COLO668 (cell line): ENCODE measurements around the gene PPHLN1.
"Not testable (repeated sequence)": the region's sequence is repeated elsewhere in the genome, so short reads cannot be mapped to it uniquely, and the experiment has no call there.

ENCODE experiments used
- DNase-seq: peaks from one replicate; lab custom pipeline; 2025; ENCODE audit not compliant: unreplicated experiment; lab: John Stamatoyannopoulos, UW

Gene PPHLN1

DNA sequence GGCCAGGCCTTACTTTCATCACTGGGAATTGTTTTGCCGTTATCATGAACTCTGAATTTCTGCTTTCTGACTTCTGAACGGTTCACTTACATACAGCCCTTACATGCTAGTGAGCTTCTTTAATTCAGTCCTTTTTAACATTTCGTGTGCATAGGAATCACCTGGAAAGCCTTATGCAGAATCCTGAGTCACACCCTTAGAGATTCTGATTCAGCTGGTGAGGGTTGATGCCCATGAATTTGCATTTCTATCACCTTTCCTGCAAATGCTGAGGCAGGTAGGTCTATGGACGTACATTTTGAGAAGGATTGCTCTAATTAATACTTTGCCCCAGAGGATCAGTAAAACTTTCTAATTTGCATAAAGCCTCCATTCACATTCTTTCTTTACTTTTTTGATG, 44.0 kb downstream of the PPHLN1 start:
- no peak for DNase-seq

DNA sequence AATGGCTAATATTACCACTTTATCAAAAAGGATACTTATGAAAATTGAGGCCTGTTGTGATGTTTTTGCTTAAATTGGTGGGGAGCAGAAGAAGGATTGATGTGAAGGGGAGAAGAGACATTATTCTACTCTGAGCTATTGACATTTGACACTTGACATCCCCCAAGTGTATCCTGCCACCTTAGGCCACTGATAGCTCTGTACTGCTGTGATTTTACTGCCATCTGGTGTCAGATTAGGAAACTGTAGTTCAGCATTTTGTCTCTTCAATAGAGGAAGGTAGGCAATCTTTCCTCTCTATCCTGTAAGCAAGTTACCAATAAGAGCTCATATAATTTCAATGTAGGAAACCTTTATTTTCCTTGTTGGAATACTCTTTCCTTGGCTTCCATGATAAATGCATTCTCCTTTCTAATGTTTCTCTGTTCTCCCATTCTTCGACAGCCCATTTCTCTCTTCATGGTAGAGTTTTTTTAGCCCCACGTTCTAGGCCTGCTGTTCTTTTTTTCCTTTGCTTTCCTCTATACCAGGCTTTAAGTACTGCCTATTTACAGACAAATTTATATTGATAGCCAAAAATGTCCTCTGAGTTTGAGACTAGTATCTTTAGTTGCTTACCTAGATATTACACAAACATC, 46.3 kb downstream of the PPHLN1 start:
- peak; percentile 27 for DNase-seq

DNA sequence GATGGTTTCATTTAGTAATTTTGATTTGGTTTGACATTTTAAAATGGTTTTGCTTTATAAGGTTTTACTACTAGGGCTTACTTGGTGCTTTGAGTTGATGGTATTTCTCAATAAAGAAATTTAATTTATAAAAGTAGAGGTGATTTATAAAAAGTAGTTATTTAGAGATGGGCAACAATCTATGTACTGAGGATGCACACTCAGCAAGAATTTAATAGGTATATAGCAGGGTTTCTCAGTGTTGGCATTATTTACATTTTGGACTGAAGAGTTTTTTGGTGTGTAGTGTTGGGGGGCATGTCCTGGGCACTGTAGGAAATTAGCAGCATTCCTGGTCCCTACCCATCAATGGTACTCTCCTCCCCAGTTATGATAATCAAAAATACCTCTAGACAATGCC, 47.7 kb downstream of the PPHLN1 start:
- DNase-seq: no peak

DNA sequence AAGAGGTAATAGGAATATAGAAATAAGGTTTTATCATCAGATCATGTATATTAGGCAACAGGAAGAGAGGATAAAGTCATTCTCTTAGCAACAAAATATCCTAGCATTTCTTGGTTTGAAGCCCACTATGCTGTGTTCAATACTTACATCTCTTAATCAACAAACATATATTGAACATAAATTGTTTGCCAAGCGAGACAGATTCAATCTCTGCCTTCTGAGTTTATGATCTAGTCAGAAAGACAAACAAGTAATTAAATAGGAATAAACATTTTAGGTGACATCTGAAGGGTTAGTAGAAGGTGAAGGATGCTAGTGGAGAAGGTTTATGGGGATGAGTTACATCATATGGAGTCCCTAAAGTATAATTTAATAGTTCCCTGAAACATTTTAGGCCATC, 54.8 kb downstream of the PPHLN1 start:
- DNase-seq: no peak

DNA sequence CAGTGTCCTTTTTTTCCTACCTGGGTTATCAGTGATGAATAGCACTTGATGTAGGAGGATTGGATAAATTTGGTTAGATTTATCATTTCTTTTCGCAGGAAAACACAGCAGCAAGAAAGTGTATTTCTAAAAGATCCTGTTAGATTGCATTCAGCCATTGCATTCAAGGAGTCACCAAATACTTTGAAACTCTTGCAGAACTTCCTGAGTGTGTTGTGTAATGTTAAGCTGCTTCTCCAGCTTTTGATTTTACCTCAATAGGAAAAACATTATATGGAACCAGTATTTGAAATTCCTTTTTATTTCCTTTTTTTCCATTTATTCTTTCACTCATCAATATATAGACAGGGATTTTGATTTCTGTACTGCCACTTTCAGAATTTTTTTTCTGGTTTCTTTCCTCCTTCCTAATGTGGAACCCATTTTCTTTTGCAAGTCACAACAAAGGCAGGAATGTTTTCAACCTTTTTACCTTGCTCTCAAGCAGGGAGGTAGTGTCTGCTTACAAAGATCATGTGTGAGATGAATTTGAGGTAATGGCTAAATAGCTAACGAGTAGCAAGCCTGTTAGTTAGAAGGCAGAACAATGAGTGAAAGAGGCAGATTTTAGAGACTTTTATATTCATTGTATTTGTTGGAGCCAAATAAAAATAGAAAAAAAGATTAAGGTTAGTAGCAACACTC, 56.2 kb downstream of the PPHLN1 start:
- DNase-seq: no peak

DNA sequence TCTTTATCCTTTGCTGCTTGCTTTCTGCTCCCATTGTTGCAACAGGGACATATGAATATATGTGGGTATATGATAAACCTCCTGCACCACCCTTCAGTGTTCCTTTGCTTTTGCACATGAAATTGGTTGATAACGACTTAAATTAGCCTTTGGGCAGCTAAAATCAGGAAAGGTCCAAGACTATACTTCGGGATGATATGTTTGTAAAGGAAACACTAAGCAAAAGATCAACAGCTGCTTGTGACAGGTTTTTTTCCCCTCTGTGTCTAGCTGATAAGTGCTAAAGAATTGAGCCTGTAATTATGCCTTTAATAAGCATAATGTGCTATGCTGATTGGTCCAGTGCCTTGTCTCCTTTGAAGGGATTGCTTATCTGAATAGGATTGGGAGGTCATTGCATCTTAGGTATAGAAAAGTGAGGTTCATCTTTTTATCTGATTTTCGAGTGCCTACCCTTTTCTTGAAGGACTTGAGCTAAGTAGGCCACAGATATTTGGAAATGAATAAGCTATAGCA, 59.4 kb downstream of the PPHLN1 start:
- no peak for DNase-seq

DNA sequence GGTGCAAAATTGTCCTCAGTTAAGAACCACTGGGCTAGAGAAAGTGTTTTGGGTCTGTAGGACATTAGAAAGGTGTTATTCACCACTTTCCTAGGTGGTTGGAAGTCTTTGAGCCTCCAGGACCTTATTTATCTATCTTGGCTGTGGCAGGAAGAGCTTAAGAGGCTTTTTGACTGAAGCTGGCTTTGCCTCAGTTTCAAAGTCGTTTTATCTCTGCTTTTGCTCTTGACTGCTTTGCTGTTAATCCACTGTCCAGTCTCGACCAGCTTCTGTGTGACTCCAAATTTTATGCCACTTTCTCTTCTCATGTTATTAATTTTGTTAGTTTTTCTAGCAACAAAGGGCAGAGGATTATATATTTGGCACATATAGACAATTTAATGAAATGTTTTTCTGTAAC, 60.3 kb downstream of the PPHLN1 start:
- DNase-seq: no peak

DNA sequence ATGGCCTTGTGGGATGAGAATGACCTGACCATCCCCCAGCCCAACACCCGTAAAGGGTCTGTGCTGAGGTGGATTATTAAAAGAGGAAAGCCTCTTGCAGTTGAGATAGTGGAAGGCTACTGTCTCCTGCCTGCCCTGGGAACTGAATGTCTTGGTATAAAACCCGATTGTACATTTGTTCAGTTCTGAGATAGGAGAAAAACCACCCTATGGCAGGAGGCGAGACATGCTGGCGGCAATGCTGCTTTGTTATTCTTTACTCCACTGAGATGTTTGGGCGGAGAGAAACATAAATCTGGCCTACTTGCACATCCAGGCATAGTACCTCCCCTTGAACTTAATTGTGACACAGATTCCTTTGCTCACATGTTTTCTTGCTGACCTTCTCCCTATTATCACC, 62.1 kb downstream of the PPHLN1 start:
- DNase-seq: not testable (repeated sequence)

DNA sequence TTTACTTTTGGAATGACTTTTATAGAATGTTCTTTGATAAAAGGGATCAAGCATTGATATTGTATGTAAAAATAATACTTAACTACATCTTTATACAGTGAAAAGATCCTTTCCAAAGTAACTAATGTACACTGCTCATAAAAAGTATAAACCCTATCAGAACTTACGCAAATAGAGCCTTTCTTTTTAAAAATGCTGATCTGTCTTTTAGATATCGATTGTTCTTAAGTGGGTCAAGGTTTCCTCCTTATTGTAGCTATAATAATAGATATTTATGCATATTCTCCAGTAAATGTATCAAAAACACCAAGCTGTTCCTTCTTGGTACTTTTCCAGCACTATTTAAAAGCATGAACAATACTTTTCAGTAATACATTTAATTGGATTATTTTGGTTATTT, 68.5 kb downstream of the PPHLN1 start:
- DNase-seq: no peak

DNA sequence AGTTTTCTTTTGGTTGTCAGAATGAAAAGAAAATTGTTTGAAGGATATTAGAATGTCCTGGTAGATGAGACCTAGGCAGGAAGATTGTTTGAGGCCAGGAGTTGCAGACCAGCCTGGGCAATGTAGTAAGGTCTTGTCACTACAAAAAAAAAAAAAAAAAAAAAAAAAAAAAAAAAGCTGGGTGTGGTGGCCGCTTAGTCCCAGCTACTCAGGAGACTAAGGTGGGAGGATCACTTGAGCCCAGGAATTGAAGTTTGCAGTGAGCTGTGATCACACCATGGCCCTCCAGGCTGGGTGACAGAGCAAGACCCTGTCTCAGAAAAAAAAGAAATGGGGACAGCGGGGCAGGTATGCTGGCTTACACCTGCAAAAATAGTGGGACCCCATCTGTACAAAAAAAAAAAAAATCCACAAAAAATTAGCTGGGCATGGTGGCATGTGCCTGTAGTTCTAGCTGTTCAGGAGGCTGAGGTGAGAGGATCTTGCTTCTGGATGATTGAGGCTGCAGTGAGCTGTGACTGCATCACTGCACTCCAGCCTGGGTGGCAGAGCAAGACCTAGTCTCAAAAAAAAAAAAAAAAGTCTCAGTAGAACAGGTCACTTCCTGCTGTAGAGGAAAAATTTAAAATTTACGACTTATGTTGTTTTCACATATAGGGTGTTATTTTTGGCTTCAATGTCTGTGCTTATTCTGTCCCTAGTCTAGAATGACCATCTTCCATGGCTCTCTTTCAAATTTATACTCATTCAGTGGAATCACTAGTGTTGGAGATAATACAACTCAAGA, 70.7 kb downstream of the PPHLN1 start:
- no peak for DNase-seq

DNA sequence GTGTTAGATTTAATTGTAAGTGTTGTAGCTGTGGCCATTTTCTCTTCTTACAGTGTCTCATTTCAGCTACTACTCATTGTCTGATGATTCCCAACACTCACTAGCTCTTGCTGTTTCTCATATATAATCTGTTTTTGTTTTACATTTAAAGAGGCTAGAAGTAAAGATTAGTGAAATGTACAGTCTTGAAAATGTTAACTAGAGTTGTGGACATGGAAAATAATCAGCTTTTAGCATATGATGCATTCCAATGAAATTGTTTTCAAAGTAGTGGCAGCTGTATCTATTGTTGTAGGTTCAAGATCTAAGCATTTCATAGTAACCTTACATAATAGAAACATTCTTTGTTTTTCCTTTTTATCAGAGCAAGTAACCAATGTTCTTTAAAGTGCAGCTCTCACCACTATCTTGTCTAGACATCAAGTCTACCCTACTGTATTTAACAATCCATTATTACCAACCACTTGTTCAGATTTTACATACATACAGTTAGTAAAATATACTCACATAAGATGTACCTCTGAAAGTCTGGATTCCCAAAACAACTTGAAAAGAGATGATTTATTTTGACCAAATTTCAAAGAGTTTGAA, 76.9 kb downstream of the PPHLN1 start:
- DNase-seq: no peak

DNA sequence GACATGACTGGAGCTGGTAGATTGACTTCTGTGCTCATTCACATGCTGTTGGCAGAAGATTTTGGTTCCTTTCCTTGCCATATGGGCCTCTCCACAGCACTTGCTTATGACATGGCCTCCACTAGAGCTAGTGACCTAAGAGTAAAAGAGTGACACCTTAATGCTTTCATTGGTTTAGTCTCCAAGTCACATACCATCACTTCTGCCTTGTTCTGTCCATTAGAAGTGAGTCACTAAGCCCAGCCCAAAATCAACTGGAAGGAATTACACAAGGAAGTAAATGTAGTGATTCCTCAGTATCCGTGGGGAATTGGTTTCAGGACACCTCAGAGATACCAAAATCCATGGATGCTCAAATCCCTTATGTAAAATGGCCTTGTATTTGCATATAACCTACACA, 81.3 kb downstream of the PPHLN1 start:
- no peak for DNase-seq

DNA sequence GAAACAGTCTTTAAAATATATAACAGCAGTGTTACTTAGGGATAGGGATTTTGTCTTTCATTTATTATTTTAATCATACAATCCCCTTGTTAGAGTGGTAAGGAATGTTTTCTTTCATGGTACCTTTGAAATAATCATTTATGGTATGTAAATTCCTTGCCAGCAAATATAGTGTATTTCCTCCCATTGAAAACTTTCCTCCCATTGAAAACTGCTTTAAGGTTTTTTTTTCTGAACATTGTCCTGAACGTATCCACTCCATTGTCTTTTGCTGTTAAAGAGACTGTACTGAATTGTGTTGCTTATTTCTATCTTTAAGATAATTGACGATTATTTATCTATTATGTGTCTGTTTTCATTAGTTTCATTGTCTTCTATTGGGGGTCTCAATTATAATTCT, 83.5 kb downstream of the PPHLN1 start:
- DNase-seq: no peak

DNA sequence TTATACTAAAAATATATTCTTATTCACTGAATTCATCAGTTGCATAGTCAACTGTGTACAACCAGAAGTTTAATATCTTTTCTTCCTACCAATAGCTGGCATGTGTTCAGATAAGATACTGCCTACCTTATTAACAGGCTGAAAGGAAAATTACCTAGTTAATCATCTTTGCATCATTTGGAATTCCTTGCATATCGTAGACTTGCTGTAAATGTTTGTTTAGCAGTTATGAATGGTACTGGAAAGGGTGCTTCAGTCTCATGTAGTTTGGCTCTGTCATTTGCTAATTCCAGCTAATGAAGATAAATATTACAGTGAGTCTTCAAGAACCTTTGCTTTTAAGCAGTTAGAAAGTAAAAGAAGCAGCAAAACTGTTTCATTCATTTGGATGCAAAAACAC, 84.4 kb downstream of the PPHLN1 start:
- DNase-seq: no peak

DNA sequence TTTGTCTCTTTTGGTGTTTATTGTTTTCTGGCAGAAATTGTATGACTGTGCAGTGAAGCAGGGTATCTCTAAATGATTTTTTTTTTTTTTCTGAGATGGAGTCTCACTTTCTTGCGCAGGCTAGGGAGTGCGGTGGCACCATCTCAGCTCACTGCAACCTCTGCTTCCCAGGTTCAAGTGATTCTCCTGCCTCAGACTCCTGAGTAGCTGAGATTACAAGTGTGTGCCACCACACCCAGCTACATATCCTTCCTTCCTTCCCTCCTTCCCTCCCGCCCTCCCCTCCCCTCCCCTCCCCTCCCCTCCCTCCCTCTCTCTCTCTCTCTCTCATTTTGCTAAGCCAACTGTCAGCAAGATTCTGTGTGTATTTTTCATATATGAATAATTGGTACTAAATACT, 94.4 kb downstream of the PPHLN1 start:
- DNase-seq: no peak

DNA sequence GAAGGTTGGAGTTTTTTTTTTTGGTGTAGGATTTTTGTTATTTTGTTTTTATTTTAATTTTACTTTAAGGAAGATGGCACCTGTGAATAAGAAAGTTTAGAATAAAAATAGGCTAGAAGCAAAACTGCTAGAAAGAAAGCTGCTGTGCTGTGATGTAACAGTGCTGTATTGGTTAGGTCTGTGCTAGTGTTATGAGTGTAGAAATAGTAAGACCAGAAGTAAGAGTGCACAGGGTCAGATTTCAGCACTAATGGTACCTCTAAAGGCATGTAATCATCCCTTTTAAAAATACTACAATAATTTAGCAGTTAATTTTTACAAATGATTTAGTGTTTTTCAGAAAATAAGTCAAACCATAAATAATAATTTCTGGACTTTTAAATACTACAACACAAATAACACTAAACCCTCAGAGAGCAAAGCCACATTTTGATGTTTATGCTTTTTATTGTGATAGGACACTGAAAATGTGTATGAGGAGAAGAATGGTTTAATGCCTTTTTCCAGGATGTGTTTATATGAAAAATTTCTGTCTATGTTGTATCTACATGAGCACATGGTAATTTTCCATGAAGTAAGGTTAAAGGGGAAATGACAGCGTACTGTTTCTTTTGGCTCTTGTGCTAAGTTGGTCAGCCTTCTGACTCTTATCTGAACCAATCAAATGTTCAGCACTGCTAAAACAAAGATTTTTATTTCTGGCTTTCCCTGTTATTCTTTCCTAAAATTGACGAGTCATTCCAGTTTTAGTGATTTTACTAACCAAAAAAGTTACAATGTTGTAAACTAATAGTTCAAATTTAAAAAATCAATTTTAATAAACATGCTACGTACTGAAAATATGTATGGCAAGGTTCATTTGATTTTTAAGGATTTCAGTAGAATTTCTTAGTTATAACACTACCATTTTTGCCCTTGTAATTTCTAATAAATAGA, 96.1 kb downstream of the PPHLN1 start:
- DNase-seq: no peak

DNA sequence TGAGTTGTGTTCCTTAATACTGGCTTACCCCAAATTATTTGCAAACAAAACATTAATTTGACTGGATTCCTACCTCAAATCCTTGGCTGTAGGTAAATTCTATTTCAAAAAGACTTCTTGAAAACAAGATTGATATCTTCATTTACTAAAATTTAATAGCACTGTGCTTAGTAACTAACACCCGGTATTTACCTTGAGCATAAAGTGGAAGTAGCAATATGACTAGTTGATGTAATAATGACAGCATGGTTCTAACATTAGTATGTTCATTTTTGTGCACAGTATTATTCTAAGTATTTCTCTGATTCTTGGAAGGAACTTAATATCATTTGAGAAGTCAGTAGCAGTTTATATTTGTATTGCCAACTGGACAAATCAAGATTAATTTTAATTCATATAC, 96.8 kb downstream of the PPHLN1 start:
- DNase-seq: no peak

DNA sequence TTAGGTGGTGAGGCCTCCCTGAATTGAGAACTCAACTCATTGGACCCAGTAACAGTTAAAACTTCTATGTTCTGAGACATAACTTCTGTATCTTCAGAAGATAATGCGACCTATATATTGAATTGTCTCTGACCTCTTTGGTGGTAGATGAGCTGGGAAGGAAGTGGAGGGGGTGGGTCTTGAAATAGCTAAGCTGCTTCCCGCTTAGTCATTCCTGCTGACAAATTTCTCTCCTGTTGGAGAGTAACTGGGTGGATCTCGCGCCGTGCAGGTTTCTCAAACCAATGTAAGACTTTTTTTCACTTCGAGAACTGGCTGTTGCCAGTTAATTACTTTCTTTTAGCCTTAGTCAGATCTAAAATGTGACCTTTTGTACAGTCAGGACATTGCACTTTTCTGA, 100.8 kb downstream of the PPHLN1 start:
- no peak for DNase-seq

DNA sequence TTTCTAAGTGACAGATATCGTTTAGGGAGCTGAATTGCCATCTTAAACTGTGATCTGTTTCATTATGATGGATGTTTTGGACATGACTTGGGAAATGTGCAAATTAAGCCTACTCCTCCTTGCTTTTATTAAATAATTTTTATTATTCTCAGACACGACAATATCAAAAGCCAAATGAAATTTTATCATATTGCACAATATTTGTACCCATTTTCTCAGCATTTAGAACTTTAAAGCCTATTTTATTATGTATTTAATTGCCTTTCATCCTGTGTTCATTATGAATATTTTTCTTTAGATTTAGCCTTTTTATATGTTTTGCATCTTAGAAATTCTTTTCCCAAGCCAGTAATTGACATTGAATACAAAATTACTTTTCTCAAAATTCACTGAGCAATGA, 102.9 kb downstream of the PPHLN1 start:
- no peak for DNase-seq

DNA sequence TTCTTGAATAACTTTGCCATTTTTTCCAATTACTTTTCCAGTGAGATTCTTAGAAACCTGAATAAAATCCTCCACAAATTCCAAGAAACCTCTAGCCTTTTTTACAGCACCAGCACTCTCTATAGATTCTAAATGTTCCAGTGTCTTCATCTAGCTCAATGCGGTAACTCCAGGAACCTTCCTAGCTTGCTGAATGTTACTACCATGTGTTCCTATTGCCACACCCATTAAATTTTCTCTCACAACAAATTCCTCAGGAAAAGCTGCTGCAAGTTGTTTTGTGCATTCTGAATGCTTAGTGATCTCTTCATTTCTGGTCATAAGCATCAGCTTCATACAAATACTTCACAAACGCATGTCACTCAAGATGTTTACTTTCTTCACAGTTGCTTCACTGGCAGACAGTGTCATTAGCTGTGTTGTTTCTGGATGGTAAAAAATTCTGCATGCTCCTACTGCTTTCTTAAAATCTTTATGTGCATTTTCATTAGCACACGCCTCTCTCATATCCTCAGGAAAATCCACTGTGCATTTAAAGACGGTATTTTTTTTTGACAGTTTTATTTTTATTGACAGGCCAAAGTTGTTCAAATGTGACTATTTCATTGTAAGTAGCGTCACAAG, 106.7 kb downstream of the PPHLN1 start:
- DNase-seq: no peak
